ENCODE measurements around the gene TRIM31.

- TF ChIP-seq CTCF (IDR thresholded peaks at IDR 0.05) (no peak), EP300 (IDR thresholded peaks at IDR 0.05) (no peak), POLR2A (IDR thresholded peaks at IDR 0.05) (no peak)
These were observed 40.2 kb upstream of the TRIM31 start for GRCh38 chr6:30152910-30153610.
